SK-N-SH treated with all-trans-retinoic acid at 6 μM for 48 hours (cell line): ENCODE results near the gene PIK3R5.

Experiments used
- ATAC-seq: fragments of 200-7000 bp; cut with Tn5 transposase; 3 replicates; pipeline ENCODE4 v1.9.1; 2020; ENCODE audit warnings: mild to moderate bottlenecking, moderate library complexity
- ARNTL ChIP-seq: fragments of 450-650 bp; formaldehyde crosslinking; IDR thresholded peaks from 2 replicates; pipeline ENCODE4 v1.5.0; 2020; ENCODE audit warnings: low read depth, mild to moderate bottlenecking, moderate library complexity, borderline replicate concordance
- BACH2 ChIP-seq: fragments of 250-450 bp; sonication (Bioruptor Pico); IDR thresholded peaks from 2 replicates; pipeline ENCODE4 v1.9.0; 2021; ENCODE audit warnings: mild to moderate bottlenecking, borderline replicate concordance
- CSRNP3 ChIP-seq: fragments of 250-450 bp; sonication (Bioruptor Pico); IDR thresholded peaks from 2 replicates; pipeline ENCODE4 v1.5.1; 2021; ENCODE audit warnings: mild to moderate bottlenecking, moderate library complexity
- ESRRG ChIP-seq: fragments of 250-450 bp; sonication (Bioruptor Pico); IDR thresholded peaks from 2 replicates; pipeline ENCODE4 v1.6.1; 2021; ENCODE audit warnings: mild to moderate bottlenecking
- ISL1 ChIP-seq: fragments of 250-450 bp; sonication (Bioruptor Pico); IDR thresholded peaks from 2 replicates; pipeline ENCODE4 v2.1.2; 2022; ENCODE audit warnings: mild to moderate bottlenecking, moderate library complexity
- OSR1 ChIP-seq: fragments of 250-450 bp; sonication (Bioruptor Pico); IDR thresholded peaks from 2 replicates; pipeline ENCODE4 v1.8.0; 2022; ENCODE audit warnings: moderate library complexity, mild to moderate bottlenecking, inconsistent platforms
- PATZ1 ChIP-seq: fragments of 250-450 bp; sonication (Bioruptor Pico); IDR thresholded peaks from 2 replicates; pipeline ENCODE4 v1.8.0; 2020; ENCODE audit warnings: mild to moderate bottlenecking, moderate library complexity, borderline replicate concordance
- PPARA ChIP-seq: fragments of 250-450 bp; sonication (Bioruptor Pico); IDR thresholded peaks from 2 replicates; pipeline ENCODE4 v1.5.0; 2020; ENCODE audit warnings: mild to moderate bottlenecking, borderline replicate concordance
- RARB ChIP-seq: fragments of 250-450 bp; sonication (Bioruptor Pico); IDR thresholded peaks from 2 replicates; pipeline ENCODE4 v1.8.0; 2021; ENCODE audit warnings: mild to moderate bottlenecking, moderate library complexity
- SNAI2 ChIP-seq: fragments of 250-450 bp; sonication (Bioruptor Pico); IDR thresholded peaks from 2 replicates; pipeline ENCODE4 v1.5.0; 2020; ENCODE audit warnings: mild to moderate bottlenecking, moderate library complexity
- ZFP3 ChIP-seq: fragments of 250-450 bp; sonication (Bioruptor Pico); IDR thresholded peaks from 2 replicates; pipeline ENCODE4 v1.5.0; 2020; ENCODE audit warnings: mild to moderate bottlenecking, moderate library complexity
- ZFP30 ChIP-seq: fragments of 450-650 bp; formaldehyde crosslinking; IDR thresholded peaks from 2 replicates; pipeline ENCODE4 v1.5.0; 2022; ENCODE audit warnings: mild to moderate bottlenecking, moderate library complexity
- ZNF565 ChIP-seq: fragments of 450-650 bp; formaldehyde crosslinking; conservative IDR thresholded peaks from 2 replicates; pipeline ENCODE4 v1.5.0; 2020; ENCODE audit warnings: low read depth, mild to moderate bottlenecking, moderate library complexity
- ZNF70 ChIP-seq: fragments of 450-650 bp; formaldehyde crosslinking; IDR thresholded peaks from 2 replicates; pipeline ENCODE4 v1.5.0; 2020; ENCODE audit warnings: mild to moderate bottlenecking, moderate library complexity
- ZNF8 ChIP-seq: fragments of 450-650 bp; formaldehyde crosslinking; IDR thresholded peaks from 2 replicates; pipeline ENCODE4 v1.5.0; 2020; ENCODE audit warnings: mild to moderate bottlenecking, moderate library complexity
- TF ChIP-seq, protein P1 (sequence below): fragments of 250-450 bp; sonication (Bioruptor Pico); IDR thresholded peaks from 2 replicates; pipeline ENCODE4 v1.5.0; 2020; ENCODE audit warnings: mild to moderate bottlenecking, moderate library complexity
- TF ChIP-seq, protein P2 (sequence below): fragments of 250-450 bp; sonication (Bioruptor Pico); IDR thresholded peaks from 2 replicates; pipeline ENCODE4 v1.5.1; 2020; ENCODE audit warnings: low read depth, mild to moderate bottlenecking, moderate library complexity
- TF ChIP-seq, protein P3 (sequence below): fragments of 250-450 bp; sonication (Bioruptor Pico); IDR thresholded peaks from 2 replicates; pipeline ENCODE4 v1.8.0; 2021; ENCODE audit warnings: low read depth, mild to moderate bottlenecking, moderate library complexity, borderline replicate concordance

PIK3R5 gene

GRCh38 chr17:8939496-8940334 is 25.8 kb downstream of the PIK3R5 start:
- no peak for ATAC-seq

DNA sequence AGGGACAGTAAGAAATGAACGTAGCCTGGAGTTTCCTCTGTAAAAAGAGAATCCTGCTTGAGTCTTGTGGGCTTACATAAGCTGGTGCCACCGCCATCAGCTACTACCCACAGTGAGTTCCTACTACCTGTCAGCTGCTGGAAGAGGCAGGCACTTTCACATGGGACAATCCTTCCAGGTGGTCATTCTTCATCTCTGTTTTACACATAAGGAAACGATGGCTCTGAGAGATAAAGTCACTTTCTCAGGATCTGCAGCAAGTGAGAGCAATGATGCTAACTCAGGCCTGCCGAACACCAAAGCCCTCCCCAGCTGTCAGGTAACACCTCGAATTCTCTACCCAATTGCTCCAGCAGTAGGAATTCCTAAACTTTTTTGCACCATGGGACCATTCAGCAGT is 26.6 kb downstream of the PIK3R5 start:
- TF ChIP-seq OSR1 (CRISPR knock-in tag) = no peak
- TF ChIP-seq BACH2 (CRISPR knock-in tag) = no peak
- no peak for TF ChIP-seq SNAI2 (CRISPR knock-in tag)
- TF ChIP-seq, protein P1, sequence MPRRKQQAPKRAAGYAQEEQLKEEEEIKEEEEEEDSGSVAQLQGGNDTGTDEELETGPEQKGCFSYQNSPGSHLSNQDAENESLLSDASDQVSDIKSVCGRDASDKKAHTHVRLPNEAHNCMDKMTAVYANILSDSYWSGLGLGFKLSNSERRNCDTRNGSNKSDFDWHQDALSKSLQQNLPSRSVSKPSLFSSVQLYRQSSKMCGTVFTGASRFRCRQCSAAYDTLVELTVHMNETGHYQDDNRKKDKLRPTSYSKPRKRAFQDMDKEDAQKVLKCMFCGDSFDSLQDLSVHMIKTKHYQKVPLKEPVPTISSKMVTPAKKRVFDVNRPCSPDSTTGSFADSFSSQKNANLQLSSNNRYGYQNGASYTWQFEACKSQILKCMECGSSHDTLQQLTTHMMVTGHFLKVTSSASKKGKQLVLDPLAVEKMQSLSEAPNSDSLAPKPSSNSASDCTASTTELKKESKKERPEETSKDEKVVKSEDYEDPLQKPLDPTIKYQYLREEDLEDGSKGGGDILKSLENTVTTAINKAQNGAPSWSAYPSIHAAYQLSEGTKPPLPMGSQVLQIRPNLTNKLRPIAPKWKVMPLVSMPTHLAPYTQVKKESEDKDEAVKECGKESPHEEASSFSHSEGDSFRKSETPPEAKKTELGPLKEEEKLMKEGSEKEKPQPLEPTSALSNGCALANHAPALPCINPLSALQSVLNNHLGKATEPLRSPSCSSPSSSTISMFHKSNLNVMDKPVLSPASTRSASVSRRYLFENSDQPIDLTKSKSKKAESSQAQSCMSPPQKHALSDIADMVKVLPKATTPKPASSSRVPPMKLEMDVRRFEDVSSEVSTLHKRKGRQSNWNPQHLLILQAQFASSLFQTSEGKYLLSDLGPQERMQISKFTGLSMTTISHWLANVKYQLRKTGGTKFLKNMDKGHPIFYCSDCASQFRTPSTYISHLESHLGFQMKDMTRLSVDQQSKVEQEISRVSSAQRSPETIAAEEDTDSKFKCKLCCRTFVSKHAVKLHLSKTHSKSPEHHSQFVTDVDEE (CRISPR knock-in tag) = no peak
- TF ChIP-seq, protein P2, sequence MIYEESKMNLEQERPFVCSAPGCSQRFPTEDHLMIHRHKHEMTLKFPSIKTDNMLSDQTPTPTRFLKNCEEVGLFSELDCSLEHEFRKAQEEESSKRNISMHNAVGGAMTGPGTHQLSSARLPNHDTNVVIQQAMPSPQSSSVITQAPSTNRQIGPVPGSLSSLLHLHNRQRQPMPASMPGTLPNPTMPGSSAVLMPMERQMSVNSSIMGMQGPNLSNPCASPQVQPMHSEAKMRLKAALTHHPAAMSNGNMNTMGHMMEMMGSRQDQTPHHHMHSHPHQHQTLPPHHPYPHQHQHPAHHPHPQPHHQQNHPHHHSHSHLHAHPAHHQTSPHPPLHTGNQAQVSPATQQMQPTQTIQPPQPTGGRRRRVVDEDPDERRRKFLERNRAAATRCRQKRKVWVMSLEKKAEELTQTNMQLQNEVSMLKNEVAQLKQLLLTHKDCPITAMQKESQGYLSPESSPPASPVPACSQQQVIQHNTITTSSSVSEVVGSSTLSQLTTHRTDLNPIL (CRISPR knock-in tag) = no peak
- no peak for TF ChIP-seq RARB (CRISPR knock-in tag)
- ATAC-seq = no peak

More at GRCh38 chr17:8939496-8940334, 25.8 kb downstream of the PIK3R5 start:
- no peak for TF ChIP-seq CSRNP3
- no peak for TF ChIP-seq SNAI2 (CRISPR knock-in tag)
- TF ChIP-seq ARNTL (CRISPR knock-in tag) = no peak
- no peak for TF ChIP-seq OSR1 (CRISPR knock-in tag)
- TF ChIP-seq ZNF8 (CRISPR knock-in tag) = no peak
- no peak for TF ChIP-seq ZFP30
- TF ChIP-seq ZFP3 (CRISPR knock-in tag) = no peak
- TF ChIP-seq ZNF70 = no peak
- TF ChIP-seq PATZ1 (CRISPR knock-in tag) = no peak
- no peak for TF ChIP-seq ESRRG
- no peak for TF ChIP-seq BACH2 (CRISPR knock-in tag)
- no peak for TF ChIP-seq ISL1 (CRISPR knock-in tag)
- TF ChIP-seq, protein P1 (CRISPR knock-in tag) = no peak

- ATAC-seq = no peak
- TF ChIP-seq ZNF565 (no peak), ESRRG (no peak), PPARA (CRISPR knock-in tag) (no peak)
- TF ChIP-seq, protein P3, sequence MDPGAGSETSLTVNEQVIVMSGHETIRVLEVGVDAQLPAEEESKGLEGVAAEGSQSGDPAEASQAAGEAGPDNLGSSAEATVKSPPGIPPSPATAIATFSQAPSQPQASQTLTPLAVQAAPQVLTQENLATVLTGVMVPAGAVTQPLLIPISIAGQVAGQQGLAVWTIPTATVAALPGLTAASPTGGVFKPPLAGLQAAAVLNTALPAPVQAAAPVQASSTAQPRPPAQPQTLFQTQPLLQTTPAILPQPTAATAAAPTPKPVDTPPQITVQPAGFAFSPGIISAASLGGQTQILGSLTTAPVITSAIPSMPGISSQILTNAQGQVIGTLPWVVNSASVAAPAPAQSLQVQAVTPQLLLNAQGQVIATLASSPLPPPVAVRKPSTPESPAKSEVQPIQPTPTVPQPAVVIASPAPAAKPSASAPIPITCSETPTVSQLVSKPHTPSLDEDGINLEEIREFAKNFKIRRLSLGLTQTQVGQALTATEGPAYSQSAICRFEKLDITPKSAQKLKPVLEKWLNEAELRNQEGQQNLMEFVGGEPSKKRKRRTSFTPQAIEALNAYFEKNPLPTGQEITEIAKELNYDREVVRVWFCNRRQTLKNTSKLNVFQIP (CRISPR knock-in tag) = no peak
These were observed 30.3 kb downstream of the PIK3R5 start for GRCh38 chr17:8935191-8935590.
